Activated naive CD4-positive, alpha-beta T cell (primary cell): Measurements from ENCODE around the gene PPP2R3A.

ENCODE experiments used
- DNase-seq, 4 experiments: peaks; one replicate each; lab custom pipeline; 2025; lab: John Stamatoyannopoulos, UW

PPP2R3A gene

DNA sequence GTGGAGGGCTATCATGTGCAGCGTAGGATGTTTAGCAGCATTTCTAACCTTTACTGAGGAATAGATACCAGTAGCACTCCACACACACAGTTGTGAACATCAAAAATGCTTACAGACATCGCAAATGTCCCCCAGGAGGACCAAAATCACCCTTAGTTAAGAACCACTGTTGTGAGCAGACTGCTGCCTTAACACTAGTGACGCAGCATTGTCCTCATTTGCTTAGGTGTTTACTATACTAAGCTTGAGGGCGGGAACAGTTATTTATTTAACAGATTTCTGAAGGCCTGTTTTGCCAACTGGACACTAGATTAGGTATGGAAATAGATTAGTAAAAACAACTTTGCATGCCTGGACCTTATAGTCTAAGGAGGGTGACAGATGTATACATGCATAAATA lies 2.3 kb downstream of the PPP2R3A start:
- no peak for DNase-seq

- DNase-seq: no peak
These were observed 5.1 kb downstream of the PPP2R3A start for GRCh38 chr3:135970506-135971116.

DNA sequence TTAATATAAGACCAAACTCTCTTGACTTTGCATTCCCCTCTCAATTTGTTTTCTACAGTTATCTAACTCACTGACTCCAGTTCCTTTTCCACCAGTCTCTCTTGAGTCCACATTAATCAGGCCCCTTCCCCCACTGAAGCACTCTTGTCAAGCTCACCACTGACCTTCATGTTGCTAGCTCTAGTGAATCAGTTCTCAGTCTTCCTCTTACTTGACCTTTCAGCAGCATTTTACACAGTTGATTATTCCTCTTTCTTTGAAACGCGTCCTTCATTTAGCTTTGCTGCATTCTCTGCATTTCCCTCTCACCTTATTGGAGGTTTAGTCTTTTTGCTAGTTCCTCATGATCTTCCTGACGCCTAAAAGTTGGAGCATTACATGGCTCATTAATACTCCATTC lies 8.3 kb downstream of the PPP2R3A start:
- no peak for DNase-seq

DNA sequence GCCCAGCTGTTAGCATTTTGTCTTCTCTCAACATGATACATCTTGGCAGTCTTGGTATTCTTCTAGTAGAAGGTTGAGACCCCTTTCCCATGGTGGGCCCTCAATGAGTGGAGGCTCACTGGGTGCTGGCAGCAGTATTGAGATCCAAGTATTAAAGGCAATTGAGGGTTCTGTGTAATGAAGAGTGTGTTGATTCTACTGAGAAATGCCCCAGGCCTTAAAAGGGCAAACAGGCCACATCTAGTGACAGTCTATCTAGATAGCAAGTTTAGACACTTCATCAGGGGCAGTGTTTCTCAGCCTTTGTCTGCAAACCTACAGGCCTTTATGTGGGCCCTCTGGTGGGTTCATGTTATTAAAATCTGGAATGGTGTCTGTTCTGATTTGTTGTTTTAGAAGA lies 9.5 kb downstream of the PPP2R3A start:
- DNase-seq: no peak

DNA sequence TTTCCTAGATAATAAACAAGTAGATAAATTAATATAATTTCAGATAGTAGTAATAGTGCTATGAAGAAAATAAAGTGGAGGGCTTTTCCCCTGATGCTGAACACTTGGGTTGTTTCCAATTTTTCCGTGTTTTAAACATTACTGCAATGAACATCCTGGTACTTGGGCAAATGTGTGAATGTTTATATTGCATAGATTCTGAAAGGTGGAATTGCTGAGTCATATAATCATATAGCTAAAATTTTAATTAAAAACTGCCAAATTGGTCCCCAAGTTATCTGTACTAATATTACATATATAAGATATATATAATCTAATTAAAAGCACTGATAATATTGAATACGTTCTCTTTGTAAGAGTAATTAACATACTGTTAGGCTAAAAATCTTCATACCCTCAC lies 10.0 kb downstream of the PPP2R3A start:
- no peak for DNase-seq

- DNase-seq: no peak
These were observed 14.8 kb downstream of the PPP2R3A start for GRCh38 chr3:135980343-135980742.

- DNase-seq: no peak
These were observed 16.3 kb downstream of the PPP2R3A start for GRCh38 chr3:135981701-135982403.

- DNase-seq: no peak
These were observed 16.9 kb downstream of the PPP2R3A start for GRCh38 chr3:135982404-135982761.

GRCh38 chr3:135982922-135983581 lies 17.5 kb downstream of the PPP2R3A start:
- DNase-seq: no peak

DNA sequence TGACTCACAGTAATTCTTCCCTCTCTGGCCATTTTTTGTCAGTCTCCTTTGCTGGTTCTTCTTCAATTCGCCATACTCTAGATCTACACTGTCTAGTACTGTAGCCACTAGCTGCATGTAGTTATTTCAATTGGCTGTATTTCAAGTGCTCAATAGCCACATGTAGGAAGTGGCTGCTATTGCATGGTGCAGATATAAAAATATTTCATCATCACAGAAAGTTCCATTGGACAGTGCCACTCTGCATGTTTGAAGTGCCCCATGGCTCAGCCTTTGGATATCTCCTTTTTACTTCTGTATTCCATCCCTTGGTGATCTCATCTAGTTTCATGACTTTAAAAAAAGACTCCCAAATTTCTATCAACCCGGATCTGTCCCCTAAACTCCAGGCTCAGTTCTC lies 22.1 kb downstream of the PPP2R3A start:
- DNase-seq: no peak

GRCh38 chr3:135989242-135989641 lies 23.7 kb downstream of the PPP2R3A start:
- no peak for DNase-seq

- no peak for DNase-seq
These were observed 25.4 kb downstream of the PPP2R3A start for GRCh38 chr3:135990903-135991302.

- DNase-seq: no peak
These were observed 26.1 kb downstream of the PPP2R3A start for GRCh38 chr3:135991621-135992020.

GRCh38 chr3:135992072-135992471 lies 26.5 kb downstream of the PPP2R3A start:
- no peak for DNase-seq

DNA sequence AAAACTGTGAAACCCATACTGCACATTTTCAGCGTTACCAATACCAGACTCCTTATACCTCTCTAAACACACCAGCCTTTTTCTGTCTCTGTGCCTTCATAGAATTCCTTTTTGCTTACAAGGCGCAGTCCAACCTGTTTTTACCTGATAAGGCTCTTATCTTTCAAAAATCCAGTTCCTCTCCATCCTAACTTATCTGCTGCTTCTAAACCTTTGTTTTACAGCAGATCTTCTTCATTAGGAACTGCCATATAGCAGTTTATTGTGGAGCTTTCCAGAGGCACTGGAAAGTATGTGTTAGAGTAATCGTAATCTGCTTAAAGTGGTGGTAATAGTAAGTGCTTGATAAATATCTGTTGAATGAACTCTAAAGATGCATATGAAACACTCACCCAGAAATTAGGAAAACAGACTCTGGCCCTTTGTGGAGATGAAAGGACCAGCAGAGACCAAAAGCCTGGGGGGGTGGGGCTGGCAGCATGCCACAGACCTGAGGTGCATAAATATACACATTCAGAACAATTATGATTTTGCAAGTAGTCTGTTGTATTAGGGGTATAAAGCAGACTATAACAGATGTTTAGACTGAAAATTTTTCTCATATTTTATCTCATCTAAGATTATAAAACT lies 29.3 kb downstream of the PPP2R3A start:
- no peak for DNase-seq

GRCh38 chr3:135995766-135996165 lies 30.2 kb downstream of the PPP2R3A start:
- DNase-seq: no peak

GRCh38 chr3:135997554-135998320 lies 32.2 kb downstream of the PPP2R3A start:
- DNase-seq: no peak

- DNase-seq: no peak
These were observed 42.7 kb downstream of the PPP2R3A start for GRCh38 chr3:136008221-136008620.

GRCh38 chr3:136008732-136009470 lies 43.4 kb downstream of the PPP2R3A start:
- DNase-seq: no peak

GRCh38 chr3:136018876-136019275 lies 53.3 kb downstream of the PPP2R3A start:
- DNase-seq: no peak

DNA sequence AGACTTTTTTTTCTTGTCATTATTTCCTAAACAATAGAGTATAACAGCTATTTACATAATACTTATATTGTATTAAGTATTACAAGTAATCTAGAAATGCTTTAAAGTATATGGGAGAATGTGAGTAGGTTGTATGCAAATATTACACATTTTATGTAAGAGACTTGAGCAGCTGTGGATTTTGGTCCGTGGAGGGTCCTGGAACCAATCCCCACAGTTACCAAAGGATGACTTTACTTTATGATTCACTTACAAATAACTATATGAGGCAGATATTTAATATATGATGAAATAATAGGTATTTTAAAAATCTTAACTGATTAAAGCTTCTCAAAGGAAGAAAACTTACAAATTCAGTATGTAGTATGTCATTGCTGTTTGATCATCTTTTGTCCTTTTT lies 56.3 kb downstream of the PPP2R3A start:
- no peak for DNase-seq
